ENCODE data around the gene ZNF205.

DNA sequence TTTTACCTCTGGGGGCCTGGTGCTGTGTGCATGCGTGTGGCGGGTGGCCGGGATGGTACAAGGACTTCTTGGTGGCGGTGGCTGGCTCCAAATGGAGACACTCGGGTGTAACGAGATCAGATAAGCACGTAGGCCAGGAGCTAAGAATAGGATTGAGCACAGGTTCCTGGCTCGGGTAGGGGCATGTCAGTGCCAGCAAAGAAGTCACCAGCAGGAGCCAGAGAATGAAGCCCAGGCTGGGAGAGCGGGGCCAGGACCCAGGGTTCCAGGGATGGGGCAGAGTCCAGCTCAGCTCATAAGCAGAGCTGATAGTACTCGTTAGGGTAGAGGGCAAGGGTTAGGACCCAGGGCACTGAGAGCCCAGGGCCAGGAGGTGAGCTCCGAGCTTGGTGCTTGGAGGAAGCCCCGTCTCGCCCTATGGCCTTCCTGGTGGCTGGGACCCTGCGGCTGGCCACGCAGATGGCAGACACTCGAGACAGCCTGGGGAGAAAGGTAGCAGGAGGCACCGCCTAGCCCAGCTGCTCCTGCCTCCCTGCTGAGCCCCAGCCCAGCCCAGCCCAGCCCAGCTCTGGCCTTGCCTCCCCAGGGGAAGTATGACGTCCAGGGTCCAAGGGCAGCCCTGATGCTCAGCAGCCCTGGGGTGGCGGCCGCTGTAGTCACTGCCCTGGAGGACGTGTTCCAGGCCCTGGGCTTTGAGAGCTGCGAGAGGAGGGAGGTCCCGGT, 31.4 kb downstream of the ZNF205 start:
- TF ChIP-seq, protein P1, sequence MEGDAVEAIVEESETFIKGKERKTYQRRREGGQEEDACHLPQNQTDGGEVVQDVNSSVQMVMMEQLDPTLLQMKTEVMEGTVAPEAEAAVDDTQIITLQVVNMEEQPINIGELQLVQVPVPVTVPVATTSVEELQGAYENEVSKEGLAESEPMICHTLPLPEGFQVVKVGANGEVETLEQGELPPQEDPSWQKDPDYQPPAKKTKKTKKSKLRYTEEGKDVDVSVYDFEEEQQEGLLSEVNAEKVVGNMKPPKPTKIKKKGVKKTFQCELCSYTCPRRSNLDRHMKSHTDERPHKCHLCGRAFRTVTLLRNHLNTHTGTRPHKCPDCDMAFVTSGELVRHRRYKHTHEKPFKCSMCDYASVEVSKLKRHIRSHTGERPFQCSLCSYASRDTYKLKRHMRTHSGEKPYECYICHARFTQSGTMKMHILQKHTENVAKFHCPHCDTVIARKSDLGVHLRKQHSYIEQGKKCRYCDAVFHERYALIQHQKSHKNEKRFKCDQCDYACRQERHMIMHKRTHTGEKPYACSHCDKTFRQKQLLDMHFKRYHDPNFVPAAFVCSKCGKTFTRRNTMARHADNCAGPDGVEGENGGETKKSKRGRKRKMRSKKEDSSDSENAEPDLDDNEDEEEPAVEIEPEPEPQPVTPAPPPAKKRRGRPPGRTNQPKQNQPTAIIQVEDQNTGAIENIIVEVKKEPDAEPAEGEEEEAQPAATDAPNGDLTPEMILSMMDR (conservative IDR thresholded peaks at IDR 0.05; ENCODE audit: low read depth, low read length), result no peak
- TF ChIP-seq EZH2 (IDR thresholded peaks at IDR 0.05; ENCODE audit: low read length, unreplicated experiment), result no peak
